HepG2 (cell line): ENCODE measurements around the gene GRID1.

ENCODE experiments used
- ARHGAP35 ChIP-seq: sonication (generic); formaldehyde crosslinking; IDR thresholded peaks from 2 replicates; pipeline ENCODE4 v1.9.0; 2022; ENCODE audit warnings: mild to moderate bottlenecking, inconsistent platforms, moderate library complexity, missing genetic modification reagents, borderline replicate concordance
- ETS1 ChIP-seq: sonication (generic); formaldehyde crosslinking; IDR thresholded peaks from 2 replicates; pipeline ENCODE4 v1.4.0; 2020; ENCODE audit warnings: missing genetic modification reagents
- JUN ChIP-seq: sonication (generic); formaldehyde crosslinking; IDR thresholded peaks from 2 replicates; pipeline ENCODE4 v1.4.0; 2020; ENCODE audit warnings: mild to moderate bottlenecking, missing genetic modification reagents
- MLX ChIP-seq: IDR thresholded peaks from 2 replicates; pipeline ENCODE4 v1.6.1; 2016
- NR3C1 ChIP-seq: sonication (generic); formaldehyde crosslinking; IDR thresholded peaks from 2 replicates; pipeline ENCODE4 v1.4.0; 2020; ENCODE audit warnings: missing genetic modification reagents
- RFX1 ChIP-seq: fragments of 450-650 bp; IDR thresholded peaks from 2 replicates; pipeline ENCODE4 v1.6.1; 2017
- YY1 ChIP-seq: IDR thresholded peaks from 2 replicates; pipeline ENCODE4 v1.6.1; 2011; ENCODE audit warnings: low read length, low read depth, moderate library complexity, mild to moderate bottlenecking; ENCODE audit not compliant: insufficient read depth, insufficient replicate concordance

- TF ChIP-seq ARHGAP35 (CRISPR knock-in tag) (no peak), JUN (no peak), ETS1 (CRISPR knock-in tag) (no peak), NR3C1 (no peak), RFX1 (no peak), YY1 (no peak), MLX (CRISPR knock-in tag) (no peak)
Observed at GRCh38 chr10:86035791-86036543, 330.6 kb downstream of the GRID1 start.
